ENCODE results near the gene STAT4. TPM values are rescaled to one million over a fixed set of nuclear protein-coding genes. Genes with fewer than 3 reads are reported as not detected.
A peak's percentile ranks its signal among the peaks of the same experiment; 100 is the strongest.

Gene STAT4
- total and polyA plus RNA-seq, 5 donors from 2014 or later: 22.7 to 60.0 (median 28.8) TPM

- no peak overlapping the region for H3K4me3 Mint-ChIP-seq
Measured at GRCh38 chr2:191031256-191031655, 119.5 kb downstream of the STAT4 start.

GRCh38 chr2:191030521-191031154 is 120.2 kb downstream of the STAT4 start:
- Histone ChIP-seq H3K27me3 (ENCODE audit: control insufficient read depth, insufficient read depth, low read length) (no peaks in the 10 kb centered on the region), H3K36me3 (ENCODE audit: control insufficient read depth, insufficient read depth, low read length) (peaks cover 22% of the 10 kb centered on the region), H3K9me3 (ENCODE audit: control insufficient read depth in 2 of 2, low read length in 2 of 2) (no peaks in the 10 kb centered on the region), H3K27ac (ENCODE audit: insufficient read depth, low read length, poor library complexity, severe bottlenecking) (peak overlapping the region; percentile 66), H3K4me3 (ENCODE audit: low read depth, low read length) (peak overlapping the region; percentile 37), H3K4me1 (ENCODE audit: control insufficient read depth, insufficient read depth, low read length, poor library complexity, severe bottlenecking) (peaks cover 26% of the 10 kb centered on the region)
- Mint-ChIP-seq H3K9me3 (no peaks in the 10 kb centered on the region), H3K27ac (peak overlapping the region in 2 of 3 donors; percentile 34 to 84), H3K36me3 (peaks cover 12% of the 10 kb centered on the region), H3K27me3 (no peaks in the 10 kb centered on the region), H3K4me1 (peaks cover 17 to 40% (median 27%) of the 10 kb centered on the region in 4 donors), H3K4me3 (peak overlapping the region in 1 of 4 donors; percentile 20)
- ATAC-seq (ENCODE audit: low read depth in 2 of 2) (peak; percentile 80 to 81), DNase-seq (peak; percentile 36 to 85 (median 61))

More at GRCh38 chr2:191031256-191031655, 119.5 kb downstream of the STAT4 start:
- peaks cover 12% of the 10 kb centered on the region for H3K36me3 Mint-ChIP-seq
- peaks cover 28% of the 10 kb centered on the region for H3K36me3 ChIP-seq (ENCODE audit: control insufficient read depth, insufficient read depth, low read length)
- H3K27me3 ChIP-seq (ENCODE audit: control insufficient read depth, insufficient read depth, low read length): no peaks in the 10 kb centered on the region
- ATAC-seq (ENCODE audit: low read depth in 2 of 2): no peak
- H3K4me3 ChIP-seq (ENCODE audit: low read depth, low read length): no peak overlapping the region
- peak overlapping the region in 1 of 3 donors; percentile 34 for H3K27ac Mint-ChIP-seq
- no peaks in the 10 kb centered on the region for H3K9me3 ChIP-seq (ENCODE audit: control insufficient read depth in 2 of 2, low read length in 2 of 2)
- peaks cover 12 to 34% (median 23%) of the 10 kb centered on the region in 4 donors for H3K4me1 Mint-ChIP-seq
- no peaks in the 10 kb centered on the region for H3K27me3 Mint-ChIP-seq
- H3K27ac ChIP-seq (ENCODE audit: insufficient read depth, low read length, poor library complexity, severe bottlenecking): no peak overlapping the region
- no peaks in the 10 kb centered on the region for H3K9me3 Mint-ChIP-seq
- no peak for DNase-seq
- H3K4me1 ChIP-seq (ENCODE audit: control insufficient read depth, insufficient read depth, low read length, poor library complexity, severe bottlenecking): peaks cover 26% of the 10 kb centered on the region

- H3K4me1 ChIP-seq (ENCODE audit: control insufficient read depth, insufficient read depth, low read length, poor library complexity, severe bottlenecking): peaks cover 26% of the 10 kb centered on the region
- Mint-ChIP-seq H3K27ac (peak overlapping the region; percentile 4 to 92 (median 21)), H3K36me3 (peaks cover 12% of the 10 kb centered on the region), H3K4me1 (peaks cover 22 to 43% (median 31%) of the 10 kb centered on the region in 4 donors), H3K9me3 (no peaks in the 10 kb centered on the region), H3K27me3 (no peaks in the 10 kb centered on the region), H3K4me3 (peak overlapping the region; percentile 2 to 56 (median 25))
- peaks cover 18% of the 10 kb centered on the region for H3K36me3 ChIP-seq (ENCODE audit: control insufficient read depth, insufficient read depth, low read length)
- no peaks in the 10 kb centered on the region for H3K27me3 ChIP-seq (ENCODE audit: control insufficient read depth, insufficient read depth, low read length)
- peak overlapping the region; percentile 66 for H3K27ac ChIP-seq (ENCODE audit: insufficient read depth, low read length, poor library complexity, severe bottlenecking)
- DNase-seq (peak in 1 of 3 donors; percentile 81), ATAC-seq (ENCODE audit: low read depth in 2 of 2) (no peak)
- peak overlapping the region; percentile 56 for H3K4me3 ChIP-seq (ENCODE audit: low read depth, low read length)
- no peaks in the 10 kb centered on the region for H3K9me3 ChIP-seq (ENCODE audit: control insufficient read depth in 2 of 2, low read length in 2 of 2)
Measured at GRCh38 chr2:191029280-191029950, 121.4 kb downstream of the STAT4 start.

- Mint-ChIP-seq H3K27ac (peak overlapping the region in 2 of 3 donors; percentile 30 to 97), H3K36me3 (peaks cover 9% of the 10 kb centered on the region), H3K4me3 (no peak overlapping the region), H3K27me3 (no peaks in the 10 kb centered on the region), H3K4me1 (peaks cover 22 to 45% (median 30%) of the 10 kb centered on the region in 4 donors), H3K9me3 (no peaks in the 10 kb centered on the region)
- ATAC-seq (ENCODE audit: low read depth in 2 of 2): no peak
- no peak for DNase-seq
- H3K27ac ChIP-seq (ENCODE audit: insufficient read depth, low read length, poor library complexity, severe bottlenecking): no peak overlapping the region
- no peaks in the 10 kb centered on the region for H3K9me3 ChIP-seq (ENCODE audit: control insufficient read depth in 2 of 2, low read length in 2 of 2)
- H3K4me3 ChIP-seq (ENCODE audit: low read depth, low read length): no peak overlapping the region
- H3K4me1 ChIP-seq (ENCODE audit: control insufficient read depth, insufficient read depth, low read length, poor library complexity, severe bottlenecking): peaks cover 57% of the 10 kb centered on the region
- H3K27me3 ChIP-seq (ENCODE audit: control insufficient read depth, insufficient read depth, low read length): no peaks in the 10 kb centered on the region
- peaks cover 2% of the 10 kb centered on the region for H3K36me3 ChIP-seq (ENCODE audit: control insufficient read depth, insufficient read depth, low read length)
Measured at GRCh38 chr2:191026377-191026776, 124.4 kb downstream of the STAT4 start.

GRCh38 chr2:191025135-191025534 is 125.7 kb downstream of the STAT4 start:
- H3K4me3 ChIP-seq (ENCODE audit: low read depth, low read length): no peak overlapping the region
- H3K4me1 ChIP-seq (ENCODE audit: control insufficient read depth, insufficient read depth, low read length, poor library complexity, severe bottlenecking): peaks cover 61% of the 10 kb centered on the region
- H3K27ac Mint-ChIP-seq: peak overlapping the region in 2 of 3 donors; percentile 8 to 32
- H3K27me3 Mint-ChIP-seq: no peaks in the 10 kb centered on the region
- ATAC-seq (ENCODE audit: low read depth in 2 of 2) (no peak), DNase-seq (no peak)
- H3K4me3 Mint-ChIP-seq: peak overlapping the region in 1 of 4 donors; percentile 50
- no peak overlapping the region for H3K27ac ChIP-seq (ENCODE audit: insufficient read depth, low read length, poor library complexity, severe bottlenecking)
- H3K4me1 Mint-ChIP-seq: peaks cover 15 to 38% (median 20%) of the 10 kb centered on the region in 4 donors
- no peaks in the 10 kb centered on the region for H3K36me3 ChIP-seq (ENCODE audit: control insufficient read depth, insufficient read depth, low read length)
- H3K9me3 Mint-ChIP-seq: no peaks in the 10 kb centered on the region
- no peaks in the 10 kb centered on the region for H3K27me3 ChIP-seq (ENCODE audit: control insufficient read depth, insufficient read depth, low read length)
- no peaks in the 10 kb centered on the region for H3K9me3 ChIP-seq (ENCODE audit: control insufficient read depth in 2 of 2, low read length in 2 of 2)
- H3K36me3 Mint-ChIP-seq: peaks cover 6% of the 10 kb centered on the region

- H3K4me1 ChIP-seq (ENCODE audit: control insufficient read depth, insufficient read depth, low read length, poor library complexity, severe bottlenecking): peaks cover 56% of the 10 kb centered on the region
- H3K36me3 Mint-ChIP-seq: peaks cover 6% of the 10 kb centered on the region
- peak; percentile 26 to 32 for ATAC-seq (ENCODE audit: low read depth in 2 of 2)
- no peaks in the 10 kb centered on the region for H3K36me3 ChIP-seq (ENCODE audit: control insufficient read depth, insufficient read depth, low read length)
- H3K4me3 Mint-ChIP-seq: no peak overlapping the region
- H3K27ac Mint-ChIP-seq: no peak overlapping the region
- peak overlapping the region; percentile 95 for H3K27ac ChIP-seq (ENCODE audit: insufficient read depth, low read length, poor library complexity, severe bottlenecking)
- H3K4me3 ChIP-seq (ENCODE audit: low read depth, low read length): peak overlapping the region; percentile 90
- no peaks in the 10 kb centered on the region for H3K9me3 ChIP-seq (ENCODE audit: control insufficient read depth in 2 of 2, low read length in 2 of 2)
- no peaks in the 10 kb centered on the region for H3K27me3 ChIP-seq (ENCODE audit: control insufficient read depth, insufficient read depth, low read length)
- peaks cover 12 to 37% (median 18%) of the 10 kb centered on the region in 4 donors for H3K4me1 Mint-ChIP-seq
- H3K9me3 Mint-ChIP-seq: no peaks in the 10 kb centered on the region
- peak in 2 of 3 donors; percentile 46 to 80 for DNase-seq
- H3K27me3 Mint-ChIP-seq: no peaks in the 10 kb centered on the region
Measured at GRCh38 chr2:191023235-191023679, 127.5 kb downstream of the STAT4 start.

- H3K9me3 ChIP-seq (ENCODE audit: control insufficient read depth in 2 of 2, low read length in 2 of 2): no peaks in the 10 kb centered on the region
- ATAC-seq (ENCODE audit: low read depth in 2 of 2): peak; percentile 7
- H3K9me3 Mint-ChIP-seq: peaks cover 0 to under 1% (median 0%) of the 10 kb centered on the region in 7 donors
- peak overlapping the region; percentile 95 for H3K27ac ChIP-seq (ENCODE audit: insufficient read depth, low read length, poor library complexity, severe bottlenecking)
- no peaks in the 10 kb centered on the region for H3K27me3 ChIP-seq (ENCODE audit: control insufficient read depth, insufficient read depth, low read length)
- peaks cover 4% of the 10 kb centered on the region for H3K36me3 Mint-ChIP-seq
- H3K27ac Mint-ChIP-seq: no peak overlapping the region
- H3K36me3 ChIP-seq (ENCODE audit: control insufficient read depth, insufficient read depth, low read length): no peaks in the 10 kb centered on the region
- no peak overlapping the region for H3K4me3 Mint-ChIP-seq
- H3K27me3 Mint-ChIP-seq: no peaks in the 10 kb centered on the region
- H3K4me1 ChIP-seq (ENCODE audit: control insufficient read depth, insufficient read depth, low read length, poor library complexity, severe bottlenecking): peaks cover 60% of the 10 kb centered on the region
- H3K4me3 ChIP-seq (ENCODE audit: low read depth, low read length): peak overlapping the region; percentile 90
- peaks cover 15 to 36% (median 21%) of the 10 kb centered on the region in 4 donors for H3K4me1 Mint-ChIP-seq
- DNase-seq: peak in 2 of 3 donors; percentile 44 to 66
Measured at GRCh38 chr2:191020742-191021381, 129.9 kb downstream of the STAT4 start.

Measured in CD4-positive, CD25-positive, alpha-beta regulatory T cell (primary cell).